HG03139 (cell line): ENCODE data around the gene GJD3.
A peak's percentile ranks its signal among the peaks of the same experiment; 100 is the strongest.

Source experiments
- ATAC-seq: cut with Tn5 transposase; IDR thresholded peaks from one replicate; pipeline ENCODE4 v1.9.1; 2021; ENCODE audit not compliant: unreplicated experiment

The GJD3 gene

GRCh38 chr17:40325156-40326013 is 39.2 kb downstream of the GJD3 start:
- ATAC-seq = no peak

GRCh38 chr17:40323391-40324381 is 40.9 kb downstream of the GJD3 start:
- ATAC-seq = no peak

DNA sequence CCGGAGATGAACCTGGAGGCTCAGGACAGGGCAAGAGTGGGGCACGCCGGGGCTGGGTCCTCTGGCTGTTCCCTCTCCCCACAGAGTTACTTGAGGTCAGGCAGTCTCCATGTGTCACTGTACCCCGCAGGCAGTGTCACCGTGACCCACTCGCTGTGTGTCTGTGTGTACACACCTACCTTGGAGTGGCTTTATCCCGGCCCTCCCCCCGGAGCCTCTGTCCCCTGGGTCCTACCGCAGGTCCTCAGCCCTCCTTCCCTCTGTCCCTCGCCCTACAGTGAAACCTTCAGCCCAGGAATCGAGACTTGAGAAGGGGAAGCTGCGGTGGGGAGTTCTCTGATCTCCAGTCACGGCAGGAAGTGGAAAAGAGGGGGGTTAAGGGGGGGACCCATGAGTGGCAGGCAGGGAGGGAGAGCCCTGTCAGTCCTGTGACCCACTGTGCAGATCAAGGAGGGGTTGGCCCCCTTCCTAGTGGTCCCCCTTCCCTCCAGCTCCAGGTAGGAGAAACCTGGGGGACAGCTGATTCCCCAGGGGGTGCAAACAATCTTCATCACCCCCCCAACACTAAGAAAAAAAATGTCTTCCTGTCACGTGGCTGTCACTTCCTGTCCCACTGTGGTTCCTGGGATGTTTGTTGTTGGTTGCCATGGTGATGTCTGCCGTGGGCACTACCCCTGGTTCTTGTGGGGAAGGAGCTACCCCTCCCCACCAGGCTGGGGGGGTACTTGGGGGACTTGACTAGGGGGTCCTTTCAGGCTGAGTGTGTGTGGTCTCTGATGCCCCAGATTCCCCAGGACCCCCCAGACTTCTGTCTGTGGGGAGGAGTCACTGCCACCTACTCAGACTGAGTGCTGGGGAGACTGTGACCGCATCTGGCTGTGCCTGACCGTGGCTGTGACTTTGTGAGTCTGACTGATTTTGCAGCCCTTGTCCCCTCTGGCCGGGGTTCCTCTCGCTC is 41.9 kb downstream of the GJD3 start:
- no peak for ATAC-seq

DNA sequence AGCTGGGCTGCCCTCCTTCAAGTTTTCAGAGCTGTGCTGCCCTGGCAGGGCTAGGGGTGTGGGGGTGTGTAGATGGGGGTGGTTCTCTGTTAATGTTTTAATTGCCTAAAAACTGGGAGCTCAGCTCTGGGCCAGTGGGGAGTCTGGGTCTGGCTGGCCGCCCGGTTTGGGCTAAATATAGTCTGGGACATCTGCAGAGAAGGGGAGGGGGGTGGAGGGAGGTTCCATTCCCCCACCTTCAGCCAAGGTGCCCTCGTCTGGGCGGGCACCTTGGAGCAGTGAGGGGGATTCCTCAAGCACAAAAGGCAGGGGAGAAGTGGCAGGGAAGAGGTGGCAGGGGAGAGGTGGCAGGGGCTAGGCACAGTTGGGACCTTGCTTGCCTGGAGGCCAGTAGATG is 42.6 kb downstream of the GJD3 start:
- ATAC-seq = no peak

DNA sequence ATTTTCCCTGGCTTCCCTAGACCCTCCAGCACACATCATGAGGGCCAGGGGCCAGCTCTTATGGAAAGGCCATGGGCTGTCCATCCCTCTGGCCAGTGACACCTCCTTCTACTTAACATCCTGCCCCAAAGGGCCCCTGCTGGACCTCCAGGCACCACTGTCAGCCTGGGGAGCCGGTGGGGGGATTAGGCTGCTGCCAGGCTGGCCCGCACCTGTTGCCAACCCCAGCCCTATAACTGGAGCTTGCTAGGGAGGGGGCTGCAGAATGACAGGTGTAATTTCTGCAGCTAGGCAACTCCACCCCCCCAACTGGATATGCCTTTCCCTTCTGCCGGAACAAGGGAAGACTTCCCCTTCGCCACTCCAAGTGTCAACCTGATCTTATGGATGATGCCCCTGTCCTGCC is 43.0 kb downstream of the GJD3 start:
- ATAC-seq = no peak

DNA sequence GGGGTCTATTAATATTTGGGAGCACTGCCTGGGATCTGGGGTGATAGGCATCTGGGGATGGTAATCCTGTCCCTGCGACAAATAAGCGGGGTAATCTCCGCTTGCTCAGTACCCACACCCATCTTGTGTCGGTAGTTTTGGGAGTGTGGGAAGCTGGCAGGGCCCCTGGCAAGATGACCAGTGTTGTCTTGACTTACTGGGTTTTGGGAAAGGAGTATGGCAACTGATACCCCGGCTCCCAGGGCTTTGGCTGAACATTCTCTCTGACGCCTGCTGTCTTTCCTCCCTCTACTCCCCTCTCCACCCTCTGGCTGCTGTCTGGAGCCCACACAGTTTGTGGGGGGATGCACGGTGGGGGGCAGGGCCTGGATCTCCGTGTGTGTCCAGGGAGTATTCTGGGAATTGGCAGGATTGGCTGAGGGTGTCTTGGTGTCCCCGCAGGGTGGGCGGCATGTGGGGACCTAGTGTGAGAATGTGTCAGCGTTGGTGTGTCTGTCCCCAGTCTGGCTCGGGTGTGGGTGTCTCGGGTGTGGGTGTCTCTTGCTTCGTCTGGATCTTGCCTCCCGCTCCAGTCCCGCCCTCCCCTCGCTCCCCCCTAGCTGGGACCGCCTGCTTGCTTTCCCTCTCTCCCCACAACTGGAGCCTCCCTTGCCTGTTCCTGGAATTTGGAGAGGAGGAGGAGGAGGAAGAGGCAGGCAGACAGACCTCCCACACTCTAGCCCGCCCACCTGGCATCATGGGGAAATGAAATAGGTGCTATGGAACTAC is 43.6 kb downstream of the GJD3 start:
- ATAC-seq = no peak

DNA sequence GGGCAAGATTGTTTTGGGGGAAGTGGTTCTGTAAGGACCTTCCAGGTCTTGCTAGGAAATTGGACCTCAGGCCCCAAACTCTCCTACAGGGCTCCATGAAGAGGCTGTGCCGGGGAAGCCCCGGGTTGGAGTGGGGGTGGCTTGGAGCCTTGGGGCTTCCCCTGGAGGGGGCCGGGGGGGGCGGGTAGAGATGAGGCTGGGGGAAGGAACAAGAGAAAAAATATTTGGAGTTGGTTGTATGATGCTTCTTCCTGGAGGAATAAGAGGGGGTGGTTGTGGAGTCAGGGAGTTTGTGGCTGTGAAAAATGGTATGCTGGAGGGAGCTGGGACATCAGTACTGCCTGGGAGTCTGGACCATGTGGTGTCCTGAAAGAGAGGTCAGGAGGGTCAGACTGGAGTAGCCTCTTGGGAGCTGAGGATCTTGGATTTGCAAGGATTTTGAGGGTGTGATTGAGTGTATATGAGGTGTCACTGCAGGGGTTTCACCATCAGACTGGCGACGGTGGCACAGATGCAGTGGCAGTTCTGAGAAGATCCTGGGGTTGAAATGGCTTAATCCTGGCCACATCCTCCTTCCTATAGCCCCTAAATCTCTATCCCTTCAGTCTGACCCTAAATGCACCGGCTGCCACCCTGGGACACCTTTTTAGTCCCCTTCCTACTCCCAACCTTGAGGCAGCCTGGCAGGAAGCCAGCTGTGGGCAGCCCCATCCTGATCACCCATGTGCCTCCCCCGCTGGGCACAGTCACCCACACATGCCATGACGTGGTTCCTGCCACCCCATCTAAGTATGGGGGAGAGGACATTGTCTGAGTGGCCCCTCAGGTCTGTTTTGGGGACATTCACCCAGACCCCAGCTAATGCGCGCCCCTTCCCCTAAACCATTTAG is 44.6 kb downstream of the GJD3 start:
- ATAC-seq = no peak

GRCh38 chr17:40318830-40319391 is 45.6 kb downstream of the GJD3 start:
- no peak for ATAC-seq

GRCh38 chr17:40317880-40318829 is 46.4 kb downstream of the GJD3 start:
- peak; percentile 36 for ATAC-seq

DNA sequence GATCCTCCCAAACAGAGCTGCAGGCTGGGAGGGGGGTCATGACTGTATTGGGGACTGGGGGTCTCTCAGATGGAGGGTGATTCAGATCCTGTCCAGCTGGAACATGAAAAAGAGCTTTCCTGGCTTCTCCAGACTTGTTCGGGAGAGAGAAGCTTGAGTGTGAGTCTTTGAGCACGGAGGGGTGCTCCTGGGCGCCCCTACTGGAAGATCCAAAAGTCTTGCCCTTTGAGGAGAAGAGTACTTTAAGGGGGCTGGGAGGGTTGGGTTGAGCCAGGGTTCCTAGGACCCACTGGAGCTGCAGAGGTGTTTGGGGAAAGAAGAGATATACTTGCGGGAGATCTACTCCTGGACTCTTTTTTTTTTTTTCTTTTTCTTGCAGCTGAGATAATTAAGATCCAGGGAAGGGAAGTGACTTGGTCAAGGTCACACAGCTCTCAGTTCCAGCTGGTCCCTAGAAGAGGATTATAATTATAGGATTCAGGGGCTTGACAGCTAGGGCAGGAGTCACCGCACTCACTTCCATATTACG is 47.1 kb downstream of the GJD3 start:
- ATAC-seq = no peak

GRCh38 chr17:40316571-40317344 is 47.8 kb downstream of the GJD3 start:
- ATAC-seq = no peak

GRCh38 chr17:40315678-40316570 is 48.6 kb downstream of the GJD3 start:
- ATAC-seq = no peak

DNA sequence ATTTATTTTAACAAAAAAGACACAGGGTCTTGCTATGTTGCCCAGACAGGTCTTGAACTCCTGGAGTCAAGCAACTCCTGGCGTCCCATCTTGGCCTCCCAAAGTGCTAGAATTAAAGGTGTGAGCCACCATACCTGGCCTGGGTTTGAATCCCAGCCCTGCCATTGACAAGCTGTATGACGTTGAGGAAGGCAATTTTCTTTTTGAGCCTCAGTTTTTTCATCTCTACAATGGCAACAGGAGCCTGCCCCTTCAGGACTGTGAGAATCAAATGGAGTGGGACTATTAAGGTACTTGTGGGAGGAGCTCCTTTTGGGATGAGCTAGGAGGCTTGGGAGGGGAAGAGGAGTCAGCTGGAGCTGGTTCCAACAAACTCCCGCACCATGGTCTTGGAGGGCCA is 49.3 kb downstream of the GJD3 start:
- no peak for ATAC-seq

- no peak for ATAC-seq
Observed at GRCh38 chr17:40314584-40314956, 50.0 kb downstream of the GJD3 start.
